ENCODE data around the gene BSND.
A peak's percentile ranks its signal among the peaks of the same experiment; 100 is the strongest.

The BSND gene

GRCh38 chr1:54977533-54978297, 21.0 kb upstream of the BSND start:
- no peak for DNase-seq

- DNase-seq = no peak
Measured at GRCh38 chr1:54978528-54979326, 20.0 kb upstream of the BSND start.

- DNase-seq = no peak
Measured at GRCh38 chr1:54979327-54979891, 19.3 kb upstream of the BSND start.

GRCh38 chr1:54980046-54980527, 18.6 kb upstream of the BSND start:
- DNase-seq = no peak

GRCh38 chr1:54980528-54981241, 18.0 kb upstream of the BSND start, which contains the start of gene TMEM61:
Gene TMEM61 (plus strand): TSS chr1:54980628. CDS start chr1:54981066, 438 bp downstream.
- DNase-seq = peak; percentile 54

- DNase-seq = no peak
Measured at GRCh38 chr1:54981466-54981865, 17.3 kb upstream of the BSND start.

- DNase-seq = peak; percentile 92
Measured at GRCh38 chr1:54982739-54983138, 16.0 kb upstream of the BSND start.

GRCh38 chr1:54984131-54984842, 14.4 kb upstream of the BSND start:
- DNase-seq = no peak

- no peak for DNase-seq
Measured at GRCh38 chr1:54985556-54985955, 13.2 kb upstream of the BSND start.

- no peak for DNase-seq
Measured at GRCh38 chr1:54986025-54986424, 12.7 kb upstream of the BSND start.

GRCh38 chr1:54986533-54986932, 12.2 kb upstream of the BSND start:
- DNase-seq = no peak

- no peak for DNase-seq
Measured at GRCh38 chr1:54987427-54987826, 11.3 kb upstream of the BSND start.

- no peak for DNase-seq
Measured at GRCh38 chr1:54987919-54988705, 10.6 kb upstream of the BSND start.

- DNase-seq = no peak
Measured at GRCh38 chr1:54988975-54989374, 9.8 kb upstream of the BSND start.

GRCh38 chr1:54989473-54989872, 9.3 kb upstream of the BSND start:
- DNase-seq = peak; percentile 96

- no peak for DNase-seq
Measured at GRCh38 chr1:54989968-54990810, 8.5 kb upstream of the BSND start.

- DNase-seq = no peak
Measured at GRCh38 chr1:54990916-54991315, 7.8 kb upstream of the BSND start.

GRCh38 chr1:54991939-54992338, 6.8 kb upstream of the BSND start:
- no peak for DNase-seq

GRCh38 chr1:54993140-54993539, 5.6 kb upstream of the BSND start:
- DNase-seq = no peak

GRCh38 chr1:54994355-54994990, 4.3 kb upstream of the BSND start:
- DNase-seq = no peak
